Measurements from ENCODE around the gene ALG12.
A peak's percentile ranks its signal among the peaks of the same experiment; 100 is the strongest.

The ALG12 gene

DNA sequence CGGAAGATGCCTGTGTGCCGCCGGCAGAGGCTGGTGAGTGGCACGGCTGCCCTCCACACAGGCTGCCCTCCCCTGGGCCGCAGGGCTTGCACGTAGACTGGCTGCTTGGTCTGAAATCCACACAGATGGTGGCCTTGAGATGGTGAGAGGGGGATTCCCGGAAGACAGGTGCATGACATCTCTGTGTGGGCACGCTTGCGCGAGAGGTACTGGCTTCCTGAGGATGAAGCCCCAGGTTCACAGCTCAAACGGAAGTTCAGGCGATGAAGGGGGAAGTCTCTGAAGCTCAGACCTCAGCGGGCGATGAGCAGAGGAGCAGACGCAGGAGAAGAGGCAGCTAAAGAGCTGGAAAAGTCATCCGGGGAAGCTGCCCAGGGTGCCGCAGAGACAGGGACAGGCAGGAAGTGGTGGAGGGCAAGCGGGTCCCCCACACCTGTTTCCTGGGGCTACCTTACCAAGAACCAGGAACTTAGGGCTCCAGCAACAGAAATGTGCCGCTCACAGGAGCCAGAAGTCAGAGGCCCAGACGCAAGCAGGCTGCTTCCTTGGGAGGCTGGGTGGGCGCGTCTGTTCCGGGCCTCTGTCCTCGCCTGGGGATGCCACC, 7.4 kb upstream of the ALG12 start:
- Histone ChIP-seq H3K36me3 (ENCODE audit: control insufficient read depth in 2 of 2, insufficient read depth in 2 of 2, low read length in 2 of 2) (peaks cover 4 to 15% of the 10 kb centered on the region in 2 donors), H3K4me1 (ENCODE audit: control insufficient read depth, insufficient read depth, low read length) (peaks cover 14% of the 10 kb centered on the region), H3K27me3 (ENCODE audit: control insufficient read depth in 1 of 2, insufficient read depth in 2 of 2, low read length in 2 of 2) (peaks cover 2 to 6% of the 10 kb centered on the region in 2 donors), H3K4me3 (ENCODE audit: low read length in 2 of 2) (no peak overlapping the region), H3K9ac (ENCODE audit: low read length in 2 of 2) (no peak overlapping the region), H3K27ac (ENCODE audit: low read length) (no peak overlapping the region), H3K9me3 (ENCODE audit: control insufficient read depth in 2 of 2, low read length in 2 of 2) (no peaks in the 10 kb centered on the region)

DNA sequence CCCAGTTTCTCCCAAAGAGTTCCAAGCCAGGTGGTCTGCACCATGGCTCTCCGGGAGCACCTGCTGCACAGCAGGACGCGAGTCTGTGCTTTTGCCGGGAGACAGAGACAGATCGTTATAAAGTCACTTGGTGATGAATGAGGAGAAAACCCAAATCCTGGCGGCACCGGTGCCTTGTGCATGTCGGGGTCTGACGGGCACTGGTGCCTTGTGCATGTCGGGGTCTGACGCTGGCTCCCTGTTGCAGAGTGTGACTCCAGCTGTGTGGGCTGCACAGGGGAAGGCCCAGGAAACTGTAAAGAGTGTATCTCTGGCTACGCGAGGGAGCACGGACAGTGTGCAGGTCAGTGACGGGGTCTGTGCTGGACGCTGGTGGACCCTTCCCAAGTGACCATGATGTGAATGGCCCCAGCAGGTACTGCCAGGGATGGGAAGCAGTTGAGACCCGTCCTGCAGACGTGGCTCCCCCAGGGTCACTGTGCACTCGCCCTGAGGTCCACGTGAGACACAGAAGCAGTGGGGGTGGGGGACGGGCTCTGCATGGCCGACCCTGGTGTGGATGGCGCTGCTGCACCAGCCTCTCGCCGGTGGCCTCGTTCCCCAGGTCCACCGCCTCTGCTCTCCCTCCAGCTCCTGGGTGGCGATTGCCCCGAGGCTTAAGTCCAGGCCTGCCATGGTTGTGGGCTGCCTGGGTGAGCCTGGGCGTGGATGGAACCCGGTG, 6.0 kb upstream of the ALG12 start:
- H3K27me3 ChIP-seq (ENCODE audit: control insufficient read depth in 1 of 2, insufficient read depth in 2 of 2, low read length in 2 of 2) = peaks cover 2 to 6% of the 10 kb centered on the region in 2 donors
- H3K27ac ChIP-seq (ENCODE audit: low read length) = no peak overlapping the region
- peaks cover 7 to 20% of the 10 kb centered on the region in 2 donors for H3K36me3 ChIP-seq (ENCODE audit: control insufficient read depth in 2 of 2, insufficient read depth in 2 of 2, low read length in 2 of 2)
- H3K9me3 ChIP-seq (ENCODE audit: control insufficient read depth in 2 of 2, low read length in 2 of 2) = no peaks in the 10 kb centered on the region
- H3K9ac ChIP-seq (ENCODE audit: low read length in 2 of 2) = no peak overlapping the region
- peaks cover 8% of the 10 kb centered on the region for H3K4me1 ChIP-seq (ENCODE audit: control insufficient read depth, insufficient read depth, low read length)
- no peak overlapping the region for H3K4me3 ChIP-seq (ENCODE audit: low read length in 2 of 2)

DNA sequence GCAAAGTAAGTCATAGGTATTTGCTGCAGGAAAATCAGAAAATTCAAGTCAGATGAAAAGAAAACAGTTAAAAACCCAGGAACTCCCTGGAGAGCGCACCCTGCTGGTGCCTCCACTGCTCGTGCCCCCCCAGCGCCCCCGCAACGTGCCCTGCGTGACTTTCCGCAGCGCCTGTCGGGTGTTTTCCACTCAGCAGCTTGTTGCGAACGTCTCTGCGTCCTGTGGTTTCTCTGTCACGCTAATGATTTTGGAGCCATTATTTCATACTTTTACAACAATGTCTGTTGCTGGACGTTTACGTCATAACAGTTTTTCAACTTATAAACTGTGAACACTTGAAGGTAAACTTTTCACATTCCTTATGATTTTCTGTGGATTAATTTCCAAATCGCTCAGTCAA, 5.2 kb upstream of the ALG12 start:
- H3K36me3 ChIP-seq (ENCODE audit: control insufficient read depth in 2 of 2, insufficient read depth in 2 of 2, low read length in 2 of 2) = peaks cover 7 to 20% of the 10 kb centered on the region in 2 donors
- H3K27me3 ChIP-seq (ENCODE audit: control insufficient read depth in 1 of 2, insufficient read depth in 2 of 2, low read length in 2 of 2) = no peaks in the 10 kb centered on the region
- H3K9ac ChIP-seq (ENCODE audit: low read length in 2 of 2) = no peak overlapping the region
- H3K4me3 ChIP-seq (ENCODE audit: low read length in 2 of 2) = no peak overlapping the region
- no peaks in the 10 kb centered on the region for H3K9me3 ChIP-seq (ENCODE audit: control insufficient read depth in 2 of 2, low read length in 2 of 2)
- peaks cover 14% of the 10 kb centered on the region for H3K4me1 ChIP-seq (ENCODE audit: control insufficient read depth, insufficient read depth, low read length)
- no peak overlapping the region for H3K27ac ChIP-seq (ENCODE audit: low read length)

DNA sequence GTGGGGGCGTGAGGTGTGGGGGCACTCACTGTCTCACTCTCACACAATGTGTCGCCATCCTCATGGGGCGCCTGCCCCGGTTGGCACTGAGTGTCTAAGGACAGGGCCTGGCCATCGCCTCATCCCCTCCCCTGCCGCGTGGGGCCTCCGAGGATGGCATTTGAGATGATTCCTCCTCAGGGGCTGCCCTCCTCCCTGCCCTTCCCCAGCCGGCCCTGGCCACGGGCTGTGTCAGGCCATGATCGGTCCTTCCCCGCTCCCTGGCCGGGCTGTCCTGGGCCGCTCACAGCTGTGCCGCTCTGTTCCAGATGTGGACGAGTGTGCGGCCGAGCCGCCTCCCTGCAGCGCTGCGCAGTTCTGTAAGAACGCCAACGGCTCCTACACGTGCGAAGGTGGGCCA, 4.7 kb upstream of the ALG12 start:
- H3K27me3 ChIP-seq (ENCODE audit: control insufficient read depth in 1 of 2, insufficient read depth in 2 of 2, low read length in 2 of 2) = no peaks in the 10 kb centered on the region
- no peak overlapping the region for H3K9ac ChIP-seq (ENCODE audit: low read length in 2 of 2)
- H3K4me1 ChIP-seq (ENCODE audit: control insufficient read depth, insufficient read depth, low read length) = peaks cover 16% of the 10 kb centered on the region
- no peak overlapping the region for H3K4me3 ChIP-seq (ENCODE audit: low read length in 2 of 2)
- peaks cover 7 to 20% of the 10 kb centered on the region in 2 donors for H3K36me3 ChIP-seq (ENCODE audit: control insufficient read depth in 2 of 2, insufficient read depth in 2 of 2, low read length in 2 of 2)
- no peak overlapping the region for H3K27ac ChIP-seq (ENCODE audit: low read length)
- no peaks in the 10 kb centered on the region for H3K9me3 ChIP-seq (ENCODE audit: control insufficient read depth in 2 of 2, low read length in 2 of 2)

DNA sequence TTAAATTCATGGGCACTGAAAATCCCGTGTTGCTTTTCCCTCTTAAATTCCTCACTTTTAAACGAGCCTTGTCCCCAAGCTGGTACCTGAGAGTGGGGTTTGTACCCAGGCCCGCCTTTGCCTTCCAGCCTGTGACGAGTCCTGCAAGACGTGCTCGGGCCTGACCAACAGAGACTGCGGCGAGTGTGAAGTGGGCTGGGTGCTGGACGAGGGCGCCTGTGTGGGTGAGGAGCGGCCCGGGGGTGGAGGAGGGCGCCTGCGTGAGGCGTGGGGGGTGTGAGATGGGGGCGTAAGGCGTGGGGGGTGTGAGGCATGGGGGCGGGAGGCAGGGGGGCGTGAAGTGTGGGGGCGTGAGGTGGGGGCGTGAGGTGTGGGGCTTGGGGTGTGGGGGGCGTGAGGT, 4.2 kb upstream of the ALG12 start:
- H3K9ac ChIP-seq (ENCODE audit: low read length in 2 of 2) = no peak overlapping the region
- no peak overlapping the region for H3K27ac ChIP-seq (ENCODE audit: low read length)
- peaks cover 7 to 20% of the 10 kb centered on the region in 2 donors for H3K36me3 ChIP-seq (ENCODE audit: control insufficient read depth in 2 of 2, insufficient read depth in 2 of 2, low read length in 2 of 2)
- no peaks in the 10 kb centered on the region for H3K27me3 ChIP-seq (ENCODE audit: control insufficient read depth in 1 of 2, insufficient read depth in 2 of 2, low read length in 2 of 2)
- H3K4me1 ChIP-seq (ENCODE audit: control insufficient read depth, insufficient read depth, low read length) = peaks cover 20% of the 10 kb centered on the region
- H3K4me3 ChIP-seq (ENCODE audit: low read length in 2 of 2) = no peak overlapping the region
- H3K9me3 ChIP-seq (ENCODE audit: control insufficient read depth in 2 of 2, low read length in 2 of 2) = no peaks in the 10 kb centered on the region

DNA sequence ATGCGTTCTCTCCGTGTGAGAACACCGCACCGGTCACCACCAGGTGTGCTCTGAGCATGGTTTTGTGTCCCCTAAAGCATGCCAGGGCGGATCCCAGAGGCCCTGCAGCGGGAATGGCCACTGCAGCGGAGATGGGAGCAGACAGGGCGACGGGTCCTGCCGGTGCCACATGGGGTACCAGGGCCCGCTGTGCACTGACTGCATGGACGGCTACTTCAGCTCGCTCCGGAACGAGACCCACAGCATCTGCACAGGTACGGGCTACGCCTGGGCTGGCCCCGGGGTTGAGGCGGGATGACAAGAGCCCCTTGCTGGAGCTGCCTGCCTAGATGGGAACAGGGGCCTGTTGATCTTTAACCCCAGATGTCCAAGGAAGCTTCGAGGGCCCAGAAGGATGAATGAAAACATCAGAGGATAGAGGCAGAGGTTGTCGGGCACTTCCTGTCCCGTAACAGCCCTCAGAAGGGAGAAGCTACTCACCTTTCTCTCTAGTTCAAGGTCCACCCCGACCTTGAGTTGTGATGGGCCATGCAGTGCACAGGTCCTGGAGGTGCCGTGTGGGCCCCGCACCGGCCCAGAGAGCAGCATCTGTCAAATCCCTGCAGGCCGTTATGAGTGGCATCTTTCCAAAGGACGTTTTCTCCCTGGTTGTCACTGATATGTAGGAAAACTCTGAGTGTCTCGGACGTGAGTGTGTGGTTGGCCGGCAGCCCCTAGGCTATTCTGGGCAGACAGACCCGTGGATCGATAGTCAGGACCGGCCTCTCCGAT, 3.5 kb upstream of the ALG12 start:
- no peak overlapping the region for H3K27ac ChIP-seq (ENCODE audit: low read length)
- peaks cover 7 to 20% of the 10 kb centered on the region in 2 donors for H3K36me3 ChIP-seq (ENCODE audit: control insufficient read depth in 2 of 2, insufficient read depth in 2 of 2, low read length in 2 of 2)

DNA sequence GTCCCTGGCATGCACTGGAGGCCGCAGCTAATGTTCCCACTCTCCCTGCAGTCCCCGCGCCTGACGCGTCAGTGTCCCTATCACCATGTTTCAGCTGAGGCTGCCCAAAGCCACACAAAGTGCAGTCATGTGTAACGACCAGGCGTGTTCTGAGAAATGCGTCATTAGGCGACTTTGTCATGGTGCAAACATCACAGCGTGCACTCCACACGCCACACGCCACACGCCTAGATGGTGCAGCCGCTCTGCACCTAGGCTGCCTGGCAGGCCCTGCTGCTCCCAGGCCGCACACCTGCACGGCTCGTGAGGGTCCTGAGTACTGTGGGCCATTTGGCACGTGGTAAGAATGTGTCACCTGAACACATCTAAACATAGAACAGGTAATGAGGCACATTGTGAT, 2.6 kb upstream of the ALG12 start:
- Histone ChIP-seq H3K27me3 (ENCODE audit: control insufficient read depth in 1 of 2, insufficient read depth in 2 of 2, low read length in 2 of 2) (no peaks in the 10 kb centered on the region), H3K9me3 (ENCODE audit: control insufficient read depth in 2 of 2, low read length in 2 of 2) (no peaks in the 10 kb centered on the region), H3K4me3 (ENCODE audit: low read length in 2 of 2) (no peak overlapping the region), H3K9ac (ENCODE audit: low read length in 2 of 2) (no peak overlapping the region), H3K27ac (ENCODE audit: low read length) (no peak overlapping the region), H3K36me3 (ENCODE audit: control insufficient read depth in 2 of 2, insufficient read depth in 2 of 2, low read length in 2 of 2) (peaks cover 7 to 18% of the 10 kb centered on the region in 2 donors), H3K4me1 (ENCODE audit: control insufficient read depth, insufficient read depth, low read length) (peaks cover 28% of the 10 kb centered on the region)

More for the DNA sequence above, 3.5 kb upstream of the ALG12 start:
- Histone ChIP-seq H3K4me1 (ENCODE audit: control insufficient read depth, insufficient read depth, low read length) (peaks cover 28% of the 10 kb centered on the region), H3K9me3 (ENCODE audit: control insufficient read depth in 2 of 2, low read length in 2 of 2) (no peaks in the 10 kb centered on the region), H3K4me3 (ENCODE audit: low read length in 2 of 2) (no peak overlapping the region), H3K27me3 (ENCODE audit: control insufficient read depth in 1 of 2, insufficient read depth in 2 of 2, low read length in 2 of 2) (no peaks in the 10 kb centered on the region), H3K9ac (ENCODE audit: low read length in 2 of 2) (no peak overlapping the region)

DNA sequence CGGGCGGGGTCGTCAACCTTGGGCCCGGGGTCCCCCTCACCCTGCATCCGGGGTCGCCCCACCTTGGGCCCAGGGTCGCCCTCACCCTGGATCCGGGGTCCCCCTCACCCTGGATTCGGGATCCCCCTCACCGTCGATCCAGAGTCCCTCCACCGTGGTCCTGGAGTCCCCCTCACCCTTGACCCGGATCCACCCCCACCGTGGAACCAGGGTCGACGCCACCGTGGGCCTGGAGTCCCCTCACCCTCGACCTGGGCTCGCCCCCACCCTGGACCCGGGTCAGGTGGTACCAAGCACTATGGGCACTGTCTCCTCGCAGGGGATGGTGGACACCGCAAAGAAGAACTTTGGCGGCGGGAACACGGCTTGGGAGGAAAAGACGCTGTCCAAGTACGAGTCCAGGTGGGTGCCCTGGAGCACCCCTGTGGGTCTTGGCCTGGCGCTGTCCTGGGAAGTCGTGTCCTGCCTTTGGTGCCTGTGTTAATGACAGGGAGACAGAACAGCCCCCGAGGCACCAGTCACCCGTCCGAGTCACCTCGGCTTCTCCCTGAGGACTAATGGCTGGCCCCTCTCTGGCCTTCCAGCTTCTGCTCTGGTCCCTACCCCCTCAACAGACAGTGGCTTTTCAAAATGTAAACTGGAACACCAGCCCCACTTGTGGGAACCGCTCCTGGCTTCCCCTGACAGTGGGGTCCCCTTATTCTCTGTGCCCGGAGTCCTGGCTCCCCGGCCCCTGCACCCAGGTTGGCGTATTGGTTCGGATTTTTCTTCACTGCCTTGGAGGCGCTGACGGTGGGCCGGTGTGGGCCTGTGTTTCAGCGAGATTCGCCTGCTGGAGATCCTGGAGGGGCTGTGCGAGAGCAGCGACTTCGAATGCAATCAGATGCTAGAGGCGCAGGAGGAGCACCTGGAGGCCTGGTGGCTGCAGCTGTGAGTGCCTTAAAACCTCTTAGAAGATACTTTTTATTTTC, 958 bp upstream of the ALG12 start:
- Histone ChIP-seq H3K36me3 (ENCODE audit: control insufficient read depth in 2 of 2, insufficient read depth in 2 of 2, low read length in 2 of 2) (peaks cover 7 to 12% of the 10 kb centered on the region in 2 donors), H3K9ac (ENCODE audit: low read length in 2 of 2) (peak overlapping the region; percentile 62 to 75), H3K27ac (ENCODE audit: low read length) (no peak overlapping the region), H3K4me1 (ENCODE audit: control insufficient read depth, insufficient read depth, low read length) (peaks cover 28% of the 10 kb centered on the region), H3K4me3 (ENCODE audit: low read length in 2 of 2) (peak overlapping the region; percentile 77 to 82), H3K9me3 (ENCODE audit: control insufficient read depth in 2 of 2, low read length in 2 of 2) (no peaks in the 10 kb centered on the region), H3K27me3 (ENCODE audit: control insufficient read depth in 1 of 2, insufficient read depth in 2 of 2, low read length in 2 of 2) (no peaks in the 10 kb centered on the region)

DNA sequence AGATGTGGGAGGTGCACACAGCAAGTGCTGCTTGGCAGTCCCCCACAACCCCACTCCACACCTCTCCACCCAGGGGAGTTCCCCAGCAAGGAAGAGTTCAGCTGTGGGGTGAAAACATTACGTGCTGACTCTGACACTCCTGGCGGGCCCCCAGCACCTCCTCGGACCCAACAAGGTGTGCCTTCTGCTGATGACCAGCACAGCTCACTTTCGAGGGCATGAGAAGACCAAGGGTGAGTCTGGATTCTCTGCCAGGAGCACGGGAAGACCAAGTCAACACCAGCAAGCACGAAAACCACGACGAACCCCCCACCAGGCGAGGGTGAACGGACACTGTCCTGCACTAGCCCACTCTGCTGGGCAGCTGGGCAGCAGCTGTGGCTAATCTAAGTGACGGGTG, 1.4 kb downstream of the ALG12 start:
- Histone ChIP-seq H3K27ac (ENCODE audit: low read length) (no peak overlapping the region), H3K36me3 (ENCODE audit: control insufficient read depth in 2 of 2, insufficient read depth in 2 of 2, low read length in 2 of 2) (peaks cover 12 to 16% of the 10 kb centered on the region in 2 donors), H3K9ac (ENCODE audit: low read length in 2 of 2) (no peak overlapping the region)

DNA sequence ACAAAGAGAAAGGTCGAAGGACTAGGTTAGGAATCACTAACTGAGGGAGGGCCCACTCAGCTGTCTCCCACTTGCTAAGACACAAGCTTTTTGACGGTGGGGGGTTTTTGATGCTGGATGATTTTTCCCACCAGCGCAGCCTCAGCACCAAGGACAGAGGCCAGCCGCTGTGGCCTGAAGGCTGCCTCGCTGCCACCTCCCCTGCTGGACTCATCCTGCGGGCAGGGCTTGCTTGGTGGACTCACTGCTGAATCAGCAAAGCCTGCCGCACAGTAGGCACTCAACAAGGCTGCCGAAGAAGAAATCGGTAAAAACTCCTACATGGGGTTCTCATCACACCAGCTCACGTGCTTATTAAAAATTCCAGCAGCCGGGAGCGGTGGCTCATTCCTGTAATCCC, 2.6 kb downstream of the ALG12 start:
- no peaks in the 10 kb centered on the region for H3K9me3 ChIP-seq (ENCODE audit: control insufficient read depth in 2 of 2, low read length in 2 of 2)
- H3K36me3 ChIP-seq (ENCODE audit: control insufficient read depth in 2 of 2, insufficient read depth in 2 of 2, low read length in 2 of 2) = peaks cover 8 to 12% of the 10 kb centered on the region in 2 donors
- H3K9ac ChIP-seq (ENCODE audit: low read length in 2 of 2) = no peak overlapping the region
- no peak overlapping the region for H3K4me3 ChIP-seq (ENCODE audit: low read length in 2 of 2)
- H3K27ac ChIP-seq (ENCODE audit: low read length) = no peak overlapping the region
- peaks cover 24% of the 10 kb centered on the region for H3K4me1 ChIP-seq (ENCODE audit: control insufficient read depth, insufficient read depth, low read length)
- no peaks in the 10 kb centered on the region for H3K27me3 ChIP-seq (ENCODE audit: control insufficient read depth in 1 of 2, insufficient read depth in 2 of 2, low read length in 2 of 2)

More for the DNA sequence above, 1.4 kb downstream of the ALG12 start:
- Histone ChIP-seq H3K27me3 (ENCODE audit: control insufficient read depth in 1 of 2, insufficient read depth in 2 of 2, low read length in 2 of 2) (no peaks in the 10 kb centered on the region), H3K9me3 (ENCODE audit: control insufficient read depth in 2 of 2, low read length in 2 of 2) (no peaks in the 10 kb centered on the region), H3K4me3 (ENCODE audit: low read length in 2 of 2) (no peak overlapping the region), H3K4me1 (ENCODE audit: control insufficient read depth, insufficient read depth, low read length) (peaks cover 24% of the 10 kb centered on the region)

Measured in stomach smooth muscle (tissue), 2 donors.